OCI-LY7 (cell line): ENCODE measurements around the gene TXNRD1. TPM values are rescaled to one million over a fixed set of nuclear protein-coding genes. Genes with fewer than 3 reads are reported as not detected.

Source experiments
- BruUV-seq: library from RNA; stranded (reverse); fragments of 400-500 nt; replicated peaks from 2 replicates; lab custom pipeline; 2021; lab: Mats Ljungman, UMichigan
- CTCF ChIA-PET: fragments of 300-600 bp; sonication (Branson Sonifier 250); formaldehyde crosslinking; loops from one replicate; lab custom pipeline; 2022; ENCODE audit warnings: antibody characterized with exemption; ENCODE audit not compliant: unreplicated experiment; lab: Charles Lee
- POLR2A ChIA-PET: fragments of 300-600 bp; sonication (Branson Sonifier 250); formaldehyde crosslinking; loops from one replicate; lab custom pipeline; 2022; ENCODE audit warnings: antibody characterized with exemption; lab: Charles Lee
- DNase-seq: peaks from one replicate; pipeline ENCODE4 v3.0.0-alpha.2; 2015; ENCODE audit warnings: low spot score
- H2AFZ ChIP-seq: fragments of 200-600 bp; sonication (generic), shearing (Covaris generic); 2 replicates; pipeline ENCODE4 v1.6.1; 2014; ENCODE audit warnings: mild to moderate bottlenecking, antibody characterized with exemption, low read length, moderate library complexity
- H3K27ac ChIP-seq: fragments of 200-600 bp; sonication (generic); 2 replicates; pipeline ENCODE4 v1.5.1; 2014; ENCODE audit warnings: mixed run types, low read depth, mild to moderate bottlenecking, moderate library complexity, low read length, inconsistent platforms; ENCODE audit not compliant: poor library complexity, severe bottlenecking
- H3K36me3 ChIP-seq: fragments of 200-600 bp; sonication (generic); 2 replicates; pipeline ENCODE4 v1.6.1; 2014; ENCODE audit warnings: mild to moderate bottlenecking, antibody characterized with exemption, low read length, moderate library complexity, mixed read lengths; ENCODE audit not compliant: insufficient read depth
- H3K4me1 ChIP-seq: fragments of 200-600 bp; sonication (generic); 2 replicates; pipeline ENCODE4 v1.5.1; 2014; ENCODE audit warnings: mild to moderate bottlenecking, low read length; ENCODE audit not compliant: insufficient read depth, poor library complexity, severe bottlenecking
- H3K4me2 ChIP-seq: fragments of 200-600 bp; sonication (generic); 2 replicates; pipeline ENCODE4 v1.6.1; 2014; ENCODE audit warnings: mild to moderate bottlenecking, low read length
- H3K4me3 ChIP-seq: fragments of 200-600 bp; sonication (generic); 2 replicates; pipeline ENCODE4 v1.5.1; 2014; ENCODE audit warnings: mild to moderate bottlenecking, low read depth, low read length; ENCODE audit not compliant: poor library complexity, severe bottlenecking
- H3K79me2 ChIP-seq: fragments of 200-600 bp; sonication (generic); 2 replicates; pipeline ENCODE4 v1.6.1; 2016; ENCODE audit warnings: low read depth, mild to moderate bottlenecking, low read length, moderate library complexity, mixed read lengths; ENCODE audit not compliant: insufficient read depth
- H3K9me2 ChIP-seq: fragments of 200-600 bp; sonication (generic); 2 replicates; pipeline ENCODE4 v1.6.1; 2016; ENCODE audit warnings: mild to moderate bottlenecking, low read length, mixed read lengths; ENCODE audit not compliant: insufficient read depth
- H3K9me3 ChIP-seq: fragments of 200-600 bp; sonication (generic); 2 replicates; pipeline ENCODE4 v1.6.1; 2014; ENCODE audit warnings: mild to moderate bottlenecking, mixed run types, low read length, mixed read lengths
- H4K20me1 ChIP-seq: fragments of 200-600 bp; sonication (generic); 2 replicates; pipeline ENCODE4 v1.6.1; 2014; ENCODE audit warnings: mild to moderate bottlenecking, antibody characterized with exemption, low read length, moderate library complexity, mixed read lengths; ENCODE audit not compliant: insufficient read depth
- CTCF ChIP-seq: fragments of 200-600 bp; sonication (generic); conservative IDR thresholded peaks from 2 replicates; pipeline ENCODE4 v1.5.1; 2014; ENCODE audit warnings: mild to moderate bottlenecking, antibody characterized with exemption, low read length, moderate library complexity, mixed read lengths
- EZH2phosphoT487 ChIP-seq: fragments of 200-600 bp; sonication (generic); IDR thresholded peaks from 2 replicates; pipeline ENCODE4 v1.6.1; 2018; ENCODE audit warnings: low read depth, borderline replicate concordance, mild to moderate bottlenecking, mixed run types, antibody characterized with exemption, low read length, moderate library complexity, mixed read lengths
- intact Hi-C: fragments of 100-400 bp; cut with micrococcal nuclease; formaldehyde crosslinking; loops from one replicate; pipeline ENCODE4 v1.10.0; 2022; ENCODE audit not compliant: unreplicated experiment
- total RNA-seq, 2 experiments: library from RNA; depleted of rRNA in 1 of 2; stranded (reverse); fragments of >200 nt in 1 of 2; shearing (Covaris generic) in 1 of 2; gene quantifications; 2 replicates each; pipeline ENCODE4 v1.2.3, GENCODE V29; 2014 to 2022

The TXNRD1 gene
- total RNA-seq, 2 experiments from 2014 or later, result 117 to 132 TPM

- H2AFZ ChIP-seq, result no peak overlapping the region
- no peaks in the 10 kb centered on the region for H4K20me1 ChIP-seq
- H3K27ac ChIP-seq, result no peak overlapping the region
- no peak overlapping the region for H3K4me3 ChIP-seq
- peaks cover 69% of the 10 kb centered on the region for H3K36me3 ChIP-seq
- TF ChIP-seq EZH2phosphoT487 (no peak), CTCF (no peak)
- H3K4me1 ChIP-seq, result no peaks in the 10 kb centered on the region
- CTCF ChIA-PET, result no interaction called here
- no peaks in the 10 kb centered on the region for H3K9me3 ChIP-seq
- no peak overlapping the region for H3K4me2 ChIP-seq
- POLR2A ChIA-PET, result interaction anchor here (0.7 to 1.0 kb wide), 2 partner anchors 66 to 797 kb away, joined by 3 to 7 read pairs; no protein-coding TSS in a partner anchor
- no peaks in the 10 kb centered on the region for H3K9me2 ChIP-seq
- DNase-seq, result no peak
- H3K79me2 ChIP-seq, result no peaks in the 10 kb centered on the region
- intact Hi-C loops, result loop anchor here (10.0 kb wide), 2 partner anchors 288 to 468 kb away; partner anchors contain the start of gene HCFC2
- no TSS peak for BruUV-seq
Observed at GRCh38 chr12:104353012-104353981, 137.7 kb downstream of the TXNRD1 start.

- Histone ChIP-seq H3K4me2 (no peak overlapping the region), H3K4me1 (no peaks in the 10 kb centered on the region), H3K9me2 (no peaks in the 10 kb centered on the region), H3K36me3 (peaks cover 59% of the 10 kb centered on the region), H3K27ac (no peak overlapping the region), H3K79me2 (no peaks in the 10 kb centered on the region), H2AFZ (no peak overlapping the region), H3K9me3 (no peaks in the 10 kb centered on the region), H3K4me3 (no peak overlapping the region), H4K20me1 (no peaks in the 10 kb centered on the region)
- no peak for DNase-seq
- TF ChIP-seq CTCF, result no peak
- TF ChIP-seq EZH2phosphoT487, result no peak
- no TSS peak for BruUV-seq
- CTCF ChIA-PET, result no interaction called here
- POLR2A ChIA-PET, result interaction anchor here (1.1 kb wide), 1 partner anchor 18 kb away, joined by 4 read pairs; no protein-coding TSS in a partner anchor
- intact Hi-C loops, result loop anchor here (10.0 kb wide), 2 partner anchors 290 to 470 kb away; partner anchors contain the start of gene HCFC2
Observed at GRCh38 chr12:104354167-104354867, 138.7 kb downstream of the TXNRD1 start.
